MV-4-11 (cell line): Measurements from ENCODE around the gene AP5B1.

ENCODE experiments used
- DNase-seq: peaks from one replicate; lab custom pipeline; 2025; lab: John Stamatoyannopoulos, UW

Gene AP5B1

GRCh38 chr11:65780770-65781151 lies at the start of gene AP5B1:
AP5B1 (minus strand) TSS chr11:65780976; CDS start chr11:65780591, 385 bp downstream.
- peak; percentile 28 for DNase-seq

GRCh38 chr11:65829459-65829858 lies 48.7 kb upstream of the AP5B1 start:
- DNase-seq: no peak

GRCh38 chr11:65826984-65827735 lies 46.4 kb upstream of the AP5B1 start:
- DNase-seq: peak; percentile 73

GRCh38 chr11:65822776-65823528 lies 42.2 kb upstream of the AP5B1 start:
- no peak for DNase-seq

GRCh38 chr11:65821107-65821506 lies 40.3 kb upstream of the AP5B1 start:
- no peak for DNase-seq

GRCh38 chr11:65817835-65818680 lies 37.3 kb upstream of the AP5B1 start:
- DNase-seq: peak; percentile 73

- no peak for DNase-seq
These were observed 36.6 kb upstream of the AP5B1 start for GRCh38 chr11:65817312-65817834.

GRCh38 chr11:65816696-65817095 lies 35.9 kb upstream of the AP5B1 start:
- no peak for DNase-seq

- DNase-seq: no peak
These were observed 34.3 kb upstream of the AP5B1 start for GRCh38 chr11:65814986-65815565.

GRCh38 chr11:65814131-65814985 lies 33.6 kb upstream of the AP5B1 start:
- DNase-seq: peak; percentile 88

GRCh38 chr11:65811764-65812475 lies 31.1 kb upstream of the AP5B1 start:
- peak; percentile 74 for DNase-seq

GRCh38 chr11:65810046-65810868 lies 29.5 kb upstream of the AP5B1 start:
- peak; percentile 33 for DNase-seq

- no peak for DNase-seq
These were observed 28.7 kb upstream of the AP5B1 start for GRCh38 chr11:65809496-65809895.

GRCh38 chr11:65808744-65809341 lies 28.1 kb upstream of the AP5B1 start:
- no peak for DNase-seq

GRCh38 chr11:65806979-65807378 lies 26.2 kb upstream of the AP5B1 start:
- peak; percentile 23 for DNase-seq

GRCh38 chr11:65803797-65804492 lies 23.2 kb upstream of the AP5B1 start:
- no peak for DNase-seq

- peak; percentile 62 for DNase-seq
These were observed 22.1 kb upstream of the AP5B1 start for GRCh38 chr11:65802841-65803240.
